NT2/D1 (cell line): ENCODE results near the gene KDM4C.

Source experiments
- DNase-seq: peaks from one replicate; pipeline ENCODE4 v3.0.0-alpha.2; 2011; ENCODE audit warnings: low read depth, low spot score
- H3K27me3 ChIP-seq: 2 replicates; pipeline ENCODE4 v1.6.0; 2011; ENCODE audit warnings: mild to moderate bottlenecking; ENCODE audit not compliant: insufficient read length, insufficient read depth
- H3K36me3 ChIP-seq: 2 replicates; pipeline ENCODE4 v1.6.1; 2011; ENCODE audit warnings: mild to moderate bottlenecking, low read length, mixed read lengths; ENCODE audit not compliant: insufficient read depth, insufficient read length
- H3K4me1 ChIP-seq: 2 replicates; pipeline ENCODE4 v1.5.1; 2011; ENCODE audit not compliant: insufficient read depth, insufficient read length
- H3K4me3 ChIP-seq: 2 replicates; pipeline ENCODE4 v1.5.1; 2011; ENCODE audit warnings: low read depth; ENCODE audit not compliant: insufficient read length
- H3K9ac ChIP-seq: 2 replicates; pipeline ENCODE4 v1.6.0; 2011; ENCODE audit warnings: low read depth; ENCODE audit not compliant: insufficient read length
- H3K9me3 ChIP-seq: 2 replicates; pipeline ENCODE4 v1.5.1; 2011; ENCODE audit warnings: mild to moderate bottlenecking, low read length; ENCODE audit not compliant: insufficient read depth
- SUZ12 ChIP-seq: IDR thresholded peaks from 2 replicates; pipeline ENCODE4 v1.6.1; 2011; ENCODE audit not compliant: insufficient read length, insufficient read depth; ENCODE audit errors: extremely low read depth
- YY1 ChIP-seq: IDR thresholded peaks from 2 replicates; pipeline ENCODE4 v1.6.1; 2011; ENCODE audit not compliant: insufficient read length, insufficient read depth
- ZNF274 ChIP-seq: IDR thresholded peaks from 2 replicates; pipeline ENCODE4 v1.6.1; 2011; ENCODE audit warnings: mild to moderate bottlenecking, low read depth, low read length

The KDM4C gene

DNA sequence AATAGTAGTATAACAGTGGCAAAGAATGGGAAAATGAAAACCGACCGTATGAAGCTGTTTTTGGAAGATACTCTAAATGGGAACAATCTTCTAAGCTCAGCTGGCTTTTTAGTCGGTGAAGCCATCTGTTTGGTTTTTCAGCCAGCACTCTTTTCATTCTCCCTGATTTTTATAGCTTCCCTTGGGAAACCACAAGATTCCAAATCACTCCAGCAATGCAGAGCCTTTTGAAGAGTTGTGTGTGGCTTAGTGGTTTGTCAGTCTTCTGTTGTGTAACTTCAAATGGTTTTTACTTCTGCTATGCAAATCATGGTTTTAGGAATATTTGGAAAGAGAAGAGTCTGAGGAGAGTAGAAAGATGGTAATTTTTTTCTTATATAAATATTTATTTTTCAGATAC lies 180.7 kb downstream of the KDM4C start:
- Histone ChIP-seq H3K36me3 (no peaks in the 10 kb centered on the region), H3K27me3 (no peaks in the 10 kb centered on the region), H3K4me3 (no peak overlapping the region), H3K9me3 (peaks cover 11% of the 10 kb centered on the region), H3K9ac (no peak overlapping the region), H3K4me1 (no peaks in the 10 kb centered on the region)
- TF ChIP-seq SUZ12 (no peak), YY1 (no peak), ZNF274 (no peak)
- no peak for DNase-seq

DNA sequence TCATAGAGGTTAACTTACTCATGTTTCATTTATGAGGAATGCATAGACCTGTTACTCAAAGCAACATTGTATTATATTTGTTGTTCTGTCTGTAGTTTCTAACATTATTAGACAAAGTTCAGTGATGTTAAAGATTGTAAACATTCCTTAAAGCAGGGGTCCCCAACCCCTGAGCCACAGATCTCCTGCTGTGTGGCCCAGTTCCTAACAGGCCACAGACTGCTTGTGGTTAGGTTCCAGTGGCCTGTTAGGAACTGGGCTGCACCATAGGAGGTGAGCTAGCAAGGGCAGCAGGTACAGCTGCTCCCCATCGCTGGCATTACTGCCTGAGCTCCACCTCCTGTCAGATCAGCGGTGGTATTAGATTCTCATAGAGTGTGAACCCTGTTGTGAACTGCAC lies 181.1 kb downstream of the KDM4C start:
- no peaks in the 10 kb centered on the region for H3K27me3 ChIP-seq

DNA sequence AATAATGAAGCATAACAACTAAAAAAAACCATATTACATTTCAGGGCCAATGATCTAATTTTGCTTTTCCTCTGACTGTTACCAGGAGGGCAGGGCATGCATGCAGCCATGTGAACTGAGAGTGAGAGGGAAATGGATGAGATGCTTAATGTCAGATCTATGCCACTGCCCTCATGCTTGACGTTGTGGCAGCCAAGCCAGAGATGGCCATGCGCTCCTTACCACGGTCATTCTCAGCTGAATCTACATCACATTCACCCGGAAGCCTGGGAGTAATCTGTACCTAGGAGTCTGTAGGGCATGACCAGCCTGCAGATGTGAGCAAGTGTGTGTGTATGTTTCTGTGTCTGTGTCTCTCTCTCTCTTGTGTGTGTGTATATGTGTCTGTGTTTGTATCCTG lies 183.7 kb downstream of the KDM4C start:
- no peaks in the 10 kb centered on the region for H3K36me3 ChIP-seq
- no peak for DNase-seq
- TF ChIP-seq SUZ12 (no peak), YY1 (no peak), ZNF274 (no peak)
- H3K4me3 ChIP-seq, result no peak overlapping the region
- no peaks in the 10 kb centered on the region for H3K27me3 ChIP-seq
- H3K9me3 ChIP-seq, result peaks cover 11% of the 10 kb centered on the region
- H3K4me1 ChIP-seq, result no peaks in the 10 kb centered on the region
- H3K9ac ChIP-seq, result no peak overlapping the region

More for the DNA sequence above, 181.1 kb downstream of the KDM4C start:
- H3K9ac ChIP-seq, result no peak overlapping the region
- peaks cover 11% of the 10 kb centered on the region for H3K9me3 ChIP-seq
- H3K4me1 ChIP-seq, result no peaks in the 10 kb centered on the region
- no peaks in the 10 kb centered on the region for H3K36me3 ChIP-seq
- TF ChIP-seq SUZ12, result no peak
- TF ChIP-seq YY1, result no peak
- no peak for TF ChIP-seq ZNF274
- no peak for DNase-seq
- no peak overlapping the region for H3K4me3 ChIP-seq

DNA sequence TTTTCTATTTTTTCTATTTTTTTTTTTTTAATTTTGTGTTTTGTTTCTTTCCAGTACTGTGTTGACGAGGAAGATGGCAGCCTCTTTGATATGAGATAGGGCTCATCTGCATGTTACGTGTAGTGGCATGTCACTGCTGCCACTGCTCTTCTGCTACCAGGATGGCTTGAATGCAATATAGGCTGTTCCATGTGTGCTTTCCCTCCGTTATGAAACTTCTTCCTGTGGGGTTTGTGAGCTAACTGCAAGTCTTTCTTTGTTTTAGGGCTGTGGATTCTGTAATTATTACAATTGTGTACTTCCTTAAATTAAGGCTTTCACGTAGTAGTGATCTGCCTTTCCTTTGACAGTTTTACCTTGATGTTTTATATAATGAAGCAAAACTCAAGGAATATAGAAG lies 184.6 kb downstream of the KDM4C start:
- TF ChIP-seq YY1 (no peak), ZNF274 (no peak)
- Histone ChIP-seq H3K4me1 (no peaks in the 10 kb centered on the region), H3K36me3 (no peaks in the 10 kb centered on the region), H3K9me3 (peaks cover 13% of the 10 kb centered on the region), H3K9ac (no peak overlapping the region), H3K4me3 (no peak overlapping the region), H3K27me3 (no peaks in the 10 kb centered on the region)
- DNase-seq, result no peak

DNA sequence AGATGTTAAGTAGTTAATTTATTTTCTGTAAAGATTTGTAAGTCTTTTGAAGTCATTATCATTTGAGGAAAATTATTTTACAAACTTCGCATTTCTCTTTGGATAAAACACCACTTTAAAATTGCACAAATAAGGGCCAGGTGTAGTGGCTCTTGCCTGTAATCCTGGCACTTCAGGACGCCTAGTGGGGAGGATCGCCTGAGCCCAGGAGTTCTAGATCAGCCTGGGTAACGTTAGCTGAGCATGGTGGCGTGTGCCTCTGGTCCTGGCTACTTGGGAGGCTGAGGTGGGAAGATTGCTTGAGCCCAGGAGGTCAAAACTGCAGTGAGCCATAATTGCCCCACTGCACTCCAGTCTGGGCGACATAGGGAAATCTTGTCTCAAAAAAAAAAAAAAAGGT lies 185.5 kb downstream of the KDM4C start:
- no peak for DNase-seq
- Histone ChIP-seq H3K4me3 (no peak overlapping the region), H3K9ac (no peak overlapping the region), H3K4me1 (no peaks in the 10 kb centered on the region), H3K27me3 (no peaks in the 10 kb centered on the region), H3K9me3 (peaks cover 22% of the 10 kb centered on the region), H3K36me3 (no peaks in the 10 kb centered on the region)
- no peak for TF ChIP-seq ZNF274
- TF ChIP-seq YY1, result no peak
- TF ChIP-seq SUZ12, result no peak

DNA sequence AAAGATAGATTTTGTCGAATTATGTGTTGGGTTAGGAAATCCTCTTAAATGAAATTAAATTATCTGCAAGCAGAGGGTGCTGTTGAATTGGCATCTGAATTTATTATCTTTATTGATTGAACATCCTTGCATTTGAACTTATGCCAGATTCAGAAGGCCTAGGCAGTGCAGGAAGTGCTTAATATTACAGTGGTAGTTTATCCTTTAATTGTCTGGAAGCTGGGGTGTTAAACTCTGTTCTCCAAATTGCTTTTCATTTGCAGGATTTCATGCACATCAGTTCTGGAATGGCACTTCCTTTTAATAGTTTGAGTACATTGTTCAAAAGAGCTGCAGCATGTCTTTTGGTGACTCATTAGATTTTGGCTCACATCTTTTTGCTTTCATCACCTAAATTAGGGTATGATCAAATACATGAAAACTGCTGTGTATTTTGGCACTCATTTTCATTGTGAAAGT lies 186.3 kb downstream of the KDM4C start:
- Histone ChIP-seq H3K9me3 (peaks cover 18% of the 10 kb centered on the region), H3K4me3 (no peak overlapping the region), H3K36me3 (no peaks in the 10 kb centered on the region), H3K4me1 (no peaks in the 10 kb centered on the region), H3K27me3 (no peaks in the 10 kb centered on the region), H3K9ac (no peak overlapping the region)
- TF ChIP-seq ZNF274 (no peak), SUZ12 (no peak), YY1 (no peak)
- no peak for DNase-seq

DNA sequence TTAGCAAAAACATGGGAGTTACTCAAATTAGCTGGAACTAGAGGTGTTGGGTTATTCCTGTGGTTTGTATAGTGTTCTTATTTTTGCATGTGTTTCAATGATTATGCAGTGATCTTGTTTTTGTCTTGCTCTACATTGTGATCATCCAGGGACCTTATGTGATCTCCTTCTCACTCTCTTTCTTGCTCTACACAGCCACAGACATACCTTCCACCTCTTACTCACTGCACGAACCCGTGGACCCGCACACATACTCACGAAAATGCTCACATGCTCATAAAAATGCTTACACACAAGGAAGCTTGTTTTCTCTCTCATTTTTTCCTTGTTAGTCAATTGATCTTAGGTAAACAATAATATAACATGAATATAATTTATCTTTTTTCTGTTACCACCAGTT lies 187.1 kb downstream of the KDM4C start:
- Histone ChIP-seq H3K36me3 (no peaks in the 10 kb centered on the region), H3K4me1 (no peaks in the 10 kb centered on the region), H3K9ac (no peak overlapping the region), H3K27me3 (no peaks in the 10 kb centered on the region), H3K4me3 (no peak overlapping the region), H3K9me3 (peaks cover 15% of the 10 kb centered on the region)
- TF ChIP-seq SUZ12 (no peak), YY1 (no peak), ZNF274 (no peak)
- DNase-seq, result no peak

DNA sequence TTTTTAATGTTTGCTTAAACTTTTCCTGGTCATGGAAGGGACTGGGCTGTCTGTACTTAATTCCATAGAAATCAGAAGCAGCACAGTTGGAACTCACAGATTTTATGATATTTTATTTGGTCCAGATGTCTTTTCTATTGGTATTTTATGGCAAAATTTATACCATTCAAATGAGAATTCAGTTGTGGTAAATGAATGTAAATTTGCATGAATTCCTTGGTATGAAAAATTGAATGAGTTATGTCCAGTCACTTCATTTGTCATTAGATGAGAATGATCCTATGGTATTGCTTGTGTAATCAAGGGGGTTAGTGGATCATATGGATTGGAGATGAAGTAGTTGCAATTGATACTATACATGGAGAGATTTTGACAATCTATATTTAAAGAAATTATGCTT lies 188.0 kb downstream of the KDM4C start:
- Histone ChIP-seq H3K4me1 (no peaks in the 10 kb centered on the region), H3K9ac (no peak overlapping the region), H3K36me3 (no peaks in the 10 kb centered on the region)

More for the DNA sequence above, 188.0 kb downstream of the KDM4C start:
- Histone ChIP-seq H3K27me3 (no peaks in the 10 kb centered on the region), H3K4me3 (no peak overlapping the region), H3K9me3 (peaks cover 22% of the 10 kb centered on the region)
- DNase-seq, result no peak
- no peak for TF ChIP-seq SUZ12
- no peak for TF ChIP-seq ZNF274
- TF ChIP-seq YY1, result no peak
